MM.1S (cell line): ENCODE data around the gene ADGRG2.

Experiments used
- CTCF ChIP-seq: fragments of 300-600 bp; sonication (generic); IDR thresholded peaks from 2 replicates; pipeline ENCODE4 v1.5.1; 2016; ENCODE audit warnings: antibody characterized with exemption, low read length, mixed read lengths
- EZH2phosphoT487 ChIP-seq: fragments of 300-600 bp; sonication (generic); IDR thresholded peaks from 2 replicates; pipeline ENCODE4 v1.6.1; 2018; ENCODE audit warnings: antibody characterized with exemption, low read length

GRCh38 chrX:18955676-18956075 lies 166.6 kb downstream of the ADGRG2 start:
- TF ChIP-seq CTCF (no peak), EZH2phosphoT487 (no peak)
